Measurements from ENCODE around the gene DHODH.
"Not testable (repeated sequence)": the region's sequence is repeated elsewhere in the genome, so short reads cannot be mapped to it uniquely, and the experiment has no call there.

The DHODH gene

DNA sequence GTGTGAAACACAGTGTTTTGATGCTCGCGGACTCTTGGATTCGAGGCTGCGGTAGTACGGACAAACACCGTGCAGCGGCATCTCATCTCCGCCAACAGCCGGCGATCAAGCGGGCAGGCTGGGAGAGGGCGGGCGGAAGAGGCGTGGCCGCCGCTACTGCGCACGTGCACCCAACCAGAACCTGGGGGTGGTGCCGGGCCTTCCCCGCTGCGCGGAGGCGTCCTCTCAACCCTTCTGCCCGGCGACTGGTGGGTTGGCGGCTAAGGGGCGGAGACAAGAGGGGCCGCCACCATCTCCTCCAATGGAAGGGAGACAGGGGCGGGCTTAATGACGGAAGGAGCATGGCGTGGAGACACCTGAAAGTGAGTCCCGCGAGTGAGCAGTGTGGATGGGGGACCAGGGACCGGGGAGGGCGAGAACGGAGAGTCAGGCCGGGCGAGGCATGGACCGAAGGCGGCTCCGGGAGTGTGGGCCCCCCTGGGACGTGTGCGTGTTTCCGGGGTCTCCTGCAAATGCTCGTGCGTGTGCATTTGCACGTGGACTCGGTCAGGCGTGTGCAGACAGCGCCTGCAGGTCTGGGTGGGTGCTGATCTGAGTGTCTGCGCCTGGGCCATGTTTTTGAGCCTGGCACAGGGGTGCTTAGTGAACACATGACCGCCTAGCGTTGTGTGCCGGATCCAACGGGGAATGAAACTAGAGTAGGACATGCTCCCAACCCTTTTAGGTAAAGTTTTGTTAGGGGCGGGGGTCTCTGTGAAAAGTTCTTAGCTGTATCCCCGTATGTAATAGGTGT, at the start of gene DHODH:
DHODH (plus strand) TSS at position 321 of the 793 bp plus-strand sequence; CDS start at position 342, 21 bp downstream.
- DNase-seq: peak; percentile 96

DNA sequence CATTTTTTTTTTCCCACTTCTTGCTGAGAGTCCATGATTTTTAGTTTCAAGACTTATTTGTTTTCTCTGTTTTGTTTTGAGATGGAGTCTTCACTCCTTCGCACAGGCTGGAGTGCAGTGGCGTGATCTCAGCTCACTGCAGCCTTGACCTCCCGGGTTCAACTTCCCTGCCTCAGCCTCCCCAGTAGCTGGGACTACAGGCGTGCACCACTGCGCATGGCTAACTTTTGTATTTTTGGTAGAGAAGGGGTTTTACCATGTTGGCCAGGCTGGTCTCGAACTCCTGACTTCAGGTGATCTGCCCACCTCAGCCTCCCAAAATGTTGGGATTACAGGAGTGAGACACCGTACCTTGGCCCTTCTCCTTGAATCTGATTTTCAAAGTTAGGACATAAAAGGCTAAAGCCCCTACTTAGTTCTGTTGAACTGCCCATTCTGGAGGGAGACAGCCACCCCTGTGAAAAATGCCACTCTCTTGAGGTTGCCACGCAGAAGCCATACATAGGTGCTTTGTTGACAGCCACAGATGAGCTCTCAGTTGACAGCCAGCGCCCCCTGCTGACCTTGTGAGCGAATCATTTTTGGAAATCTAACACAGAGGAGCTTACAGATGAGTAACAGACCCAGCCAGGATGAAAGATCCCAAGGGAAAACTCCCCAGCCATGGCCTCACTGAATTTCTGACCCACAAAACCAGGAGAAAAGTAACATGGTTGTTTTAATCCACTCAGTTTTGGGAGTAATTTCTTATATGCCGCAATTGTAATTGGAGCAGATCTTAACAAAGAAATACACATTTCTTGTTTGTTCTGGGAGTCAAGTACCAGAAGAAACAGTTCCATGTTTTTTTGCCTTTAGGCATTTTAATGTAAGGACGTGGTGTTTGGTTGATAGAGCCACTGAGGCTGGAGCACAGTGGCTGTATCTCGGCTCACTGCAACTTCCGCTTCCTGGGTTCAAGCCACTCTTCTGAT, 47.2 kb upstream of the DHODH start:
- peak; percentile 77 for DNase-seq

DNA sequence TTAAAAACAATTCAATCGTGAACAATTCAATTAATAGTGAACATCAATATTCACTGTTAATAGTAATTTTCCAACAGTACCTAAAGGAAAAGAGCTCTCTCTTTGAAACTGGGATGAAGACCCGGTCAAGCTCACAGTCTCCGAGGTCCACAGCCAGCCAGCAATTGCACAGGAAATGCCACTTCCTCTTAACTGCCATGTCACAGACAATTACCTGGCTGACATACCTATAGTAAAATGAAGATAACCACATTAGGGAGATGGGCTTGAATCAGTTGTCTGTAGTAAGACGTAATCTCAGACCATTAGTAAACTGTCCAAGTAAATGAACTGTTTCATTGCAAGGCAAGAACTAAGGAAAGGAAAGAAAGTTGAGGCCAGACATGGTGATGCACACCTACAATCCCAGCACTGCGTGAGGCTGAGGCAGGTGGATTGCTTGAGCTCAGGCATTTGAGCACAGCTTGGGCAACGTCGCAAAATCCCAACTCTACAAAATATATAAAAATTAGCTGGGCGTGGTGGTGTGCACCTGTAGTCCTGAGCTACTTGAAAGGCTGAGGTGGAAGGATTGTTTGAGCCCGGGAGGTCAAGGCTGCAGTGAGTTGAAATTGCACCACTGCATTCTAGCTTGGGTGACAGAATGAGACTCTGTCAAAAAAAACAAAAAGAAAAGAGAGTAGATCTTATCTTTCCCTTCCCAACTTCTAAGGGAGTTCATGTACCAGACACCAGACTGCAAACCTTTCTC, 45.2 kb upstream of the DHODH start:
- DNase-seq: no peak

GRCh38 chr16:71965223-71965622, 43.3 kb upstream of the DHODH start:
- no peak for DNase-seq

DNA sequence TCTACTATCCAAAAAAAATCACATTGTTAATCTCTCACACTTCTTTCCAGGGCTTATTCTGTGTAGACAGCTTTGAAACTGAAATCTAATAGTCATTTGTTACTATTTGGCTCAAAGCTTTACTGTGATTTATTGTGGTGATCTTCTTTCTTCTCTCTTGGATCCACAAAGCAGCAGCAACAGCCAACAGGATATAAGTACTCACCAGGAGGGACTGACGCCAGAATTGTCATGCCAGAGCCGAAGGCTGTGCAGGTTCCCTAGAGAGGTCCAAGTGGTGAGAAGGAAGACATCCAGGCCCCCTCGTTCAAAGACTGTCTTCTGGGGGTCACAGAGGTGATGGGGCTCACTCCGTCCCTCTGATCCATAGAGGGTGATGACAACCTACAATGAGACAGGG, 41.6 kb upstream of the DHODH start:
- no peak for DNase-seq

GRCh38 chr16:71969353-71969752, 39.2 kb upstream of the DHODH start:
- DNase-seq: no peak

DNA sequence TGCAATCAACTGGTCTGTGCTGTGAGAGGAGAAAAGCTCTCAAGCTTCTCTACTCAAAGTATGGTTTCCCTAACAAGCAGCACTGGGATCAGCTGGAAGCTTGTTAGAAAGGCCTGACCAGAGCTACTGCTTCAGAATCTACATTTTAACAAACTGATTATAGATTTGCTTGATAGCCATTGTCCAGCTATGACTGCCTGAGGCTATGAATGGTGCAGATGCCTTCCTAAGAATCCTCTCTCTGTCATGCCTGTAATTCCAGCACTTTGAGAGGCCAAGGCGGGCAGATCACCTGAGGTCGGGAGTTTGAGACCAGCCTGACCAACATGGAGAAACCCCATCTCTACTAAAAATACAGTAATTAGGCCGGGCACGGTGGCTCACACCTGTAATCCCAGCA, 37.0 kb upstream of the DHODH start:
- no peak for DNase-seq

GRCh38 chr16:71972356-71972755, 36.2 kb upstream of the DHODH start:
- no peak for DNase-seq

- DNase-seq: no peak
Observed at GRCh38 chr16:71973001-71973400, 35.5 kb upstream of the DHODH start.

GRCh38 chr16:71974068-71974818, 34.3 kb upstream of the DHODH start:
- no peak for DNase-seq

- no peak for DNase-seq
Observed at GRCh38 chr16:71985262-71985974, 23.1 kb upstream of the DHODH start.

GRCh38 chr16:71986131-71986530, 22.4 kb upstream of the DHODH start:
- no peak for DNase-seq

- DNase-seq: no peak
Observed at GRCh38 chr16:71995038-71995437, 13.5 kb upstream of the DHODH start.

GRCh38 chr16:71997578-71997977, 11.0 kb upstream of the DHODH start:
- DNase-seq: not testable (repeated sequence)

DNA sequence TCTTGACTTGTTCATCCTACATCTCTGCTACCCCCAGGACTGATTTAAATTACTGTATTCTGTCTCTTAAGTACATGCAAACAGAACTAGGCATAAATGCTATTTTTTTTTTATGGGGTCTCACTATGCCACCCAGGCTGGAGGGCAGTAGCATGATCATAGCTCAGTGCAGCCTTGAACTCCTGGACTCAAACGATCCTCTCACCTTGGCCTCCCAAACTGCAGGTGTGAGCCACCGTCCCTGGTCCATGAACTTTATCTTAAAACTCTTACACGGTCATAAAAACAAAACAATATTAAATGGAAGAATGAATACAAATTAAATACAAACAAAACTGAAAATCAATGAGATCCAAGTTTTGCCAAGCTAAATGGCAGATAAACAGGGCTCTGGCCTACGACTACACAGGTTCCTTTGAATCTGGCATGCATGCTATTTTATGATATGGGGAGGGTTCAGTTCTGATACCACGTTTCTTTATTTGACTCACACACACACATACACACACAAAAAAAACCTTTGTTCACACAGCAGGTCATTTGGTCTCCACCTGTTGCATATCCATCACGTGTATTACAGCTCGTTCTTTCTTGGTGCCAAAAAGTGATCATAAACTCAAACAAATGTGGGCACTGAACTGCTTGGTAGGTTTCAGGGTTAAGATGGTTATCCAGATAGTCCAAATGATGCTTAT, 7.2 kb upstream of the DHODH start:
- no peak for DNase-seq

GRCh38 chr16:72002619-72003018, 5.9 kb upstream of the DHODH start:
- no peak for DNase-seq

GRCh38 chr16:72008065-72008423, 500 bp upstream of the DHODH start:
- not testable (repeated sequence) for DNase-seq

DNA sequence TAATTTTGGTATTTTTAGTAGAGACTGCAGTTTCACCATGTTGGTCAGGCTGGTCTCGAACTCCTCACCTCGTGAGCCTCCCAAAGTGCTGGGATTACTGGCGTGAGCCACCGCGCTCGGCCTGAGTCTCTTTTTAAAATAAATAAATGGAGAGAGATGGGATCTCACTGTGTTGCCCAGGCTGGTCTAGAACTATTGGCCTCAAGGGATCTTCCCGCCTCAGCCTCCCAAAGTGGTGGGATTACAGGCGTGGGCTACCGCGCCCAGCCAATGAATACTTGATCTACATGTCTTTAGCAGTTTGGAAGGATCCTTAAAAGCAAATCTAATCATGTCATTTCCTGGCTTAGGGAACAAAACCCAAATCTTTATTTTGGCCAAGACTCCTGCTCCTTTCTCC, 1.2 kb downstream of the DHODH start:
- DNase-seq: no peak

GRCh38 chr16:72012607-72013006, 4.1 kb downstream of the DHODH start:
- no peak for DNase-seq

DNA sequence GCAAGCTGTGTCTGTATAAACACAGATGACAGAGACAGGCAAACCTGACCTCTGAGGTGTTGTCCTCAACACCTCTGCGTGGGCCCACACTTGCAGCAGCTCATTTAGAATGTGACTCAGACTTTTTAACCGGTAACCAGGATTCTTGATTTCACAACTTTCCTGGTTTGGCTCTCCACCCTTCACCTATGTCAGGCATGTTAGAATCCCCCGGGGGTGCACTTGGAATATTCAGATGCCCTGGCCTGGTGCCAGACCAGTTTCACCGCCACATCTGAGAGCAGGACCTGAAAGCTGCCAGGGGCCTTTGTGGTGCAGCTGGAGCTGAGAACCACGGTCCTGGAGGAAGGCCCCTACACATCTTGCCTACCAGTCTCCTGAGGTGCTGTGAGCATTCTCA, 4.8 kb downstream of the DHODH start:
- DNase-seq: no peak

Data from stimulated activated CD4-positive, alpha-beta T cell treated with anti-CD3 and anti-CD28 coated beads, Interleukin-12 subunit alpha, Interleukin-12 subunit beta, amount 100 ng/mL, for 4 hours (primary cell).